HuH-7 (cell line): ENCODE measurements around the gene MYH10.
"Not testable (repeated sequence)": the region's sequence is repeated elsewhere in the genome, so short reads cannot be mapped to it uniquely, and the experiment has no call there.

ENCODE experiments used
- DNase-seq: peaks from one replicate; pipeline ENCODE4 v3.0.0; 2011; ENCODE audit warnings: low spot score

The MYH10 gene

DNA sequence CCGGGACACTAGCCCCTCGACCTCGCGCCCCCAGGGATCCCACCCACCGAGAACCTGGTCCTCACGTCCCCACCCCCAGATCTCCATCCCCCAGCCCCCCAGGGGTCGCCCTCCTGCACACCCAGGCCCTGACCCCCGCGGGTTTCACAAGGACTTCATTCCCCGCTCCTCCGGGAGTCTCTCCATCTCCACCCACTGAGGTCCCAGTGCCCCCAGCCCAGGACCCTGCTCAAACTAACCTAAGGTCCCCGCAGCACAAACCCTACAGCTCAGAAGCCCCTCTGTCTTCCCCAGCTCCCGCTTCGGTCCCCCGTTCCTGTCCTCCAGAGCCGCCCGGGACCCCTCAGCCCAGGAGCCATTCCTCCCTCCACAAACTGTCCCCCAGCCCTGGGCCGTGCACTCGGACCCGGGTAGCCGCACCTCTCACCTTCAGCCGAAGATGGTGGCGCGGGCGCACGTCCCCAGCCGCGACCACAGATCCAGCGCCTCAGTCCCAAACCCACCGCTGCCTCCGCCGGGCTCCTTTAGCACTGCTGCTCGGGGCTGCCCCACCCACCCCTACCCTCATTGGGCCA lies at the start of gene MYH10:
Gene MYH10 (minus strand): TSS at position 499 of the 575 bp plus-strand sequence. CDS start 7,479 bp downstream, outside the sequence.
- DNase-seq = no peak

DNA sequence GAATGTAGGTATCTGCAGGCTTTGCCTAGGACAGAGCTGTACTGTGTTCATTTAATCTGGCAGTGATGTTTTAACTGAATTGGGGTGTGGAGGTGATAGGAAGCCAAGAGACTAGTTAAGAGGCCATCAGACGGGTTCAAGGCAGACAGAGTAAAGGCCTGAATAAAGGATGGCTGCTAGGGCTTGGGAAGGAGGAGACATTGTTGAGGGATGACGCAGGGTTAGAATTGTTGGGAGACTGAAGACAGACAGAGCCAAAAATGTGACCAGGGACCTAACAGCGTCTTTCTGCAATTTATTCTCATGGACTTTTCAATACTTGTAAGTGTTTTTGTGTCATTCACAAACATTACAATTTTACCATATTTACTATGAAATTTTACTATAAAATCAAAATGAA lies 48.6 kb upstream of the MYH10 start:
- DNase-seq = no peak

DNA sequence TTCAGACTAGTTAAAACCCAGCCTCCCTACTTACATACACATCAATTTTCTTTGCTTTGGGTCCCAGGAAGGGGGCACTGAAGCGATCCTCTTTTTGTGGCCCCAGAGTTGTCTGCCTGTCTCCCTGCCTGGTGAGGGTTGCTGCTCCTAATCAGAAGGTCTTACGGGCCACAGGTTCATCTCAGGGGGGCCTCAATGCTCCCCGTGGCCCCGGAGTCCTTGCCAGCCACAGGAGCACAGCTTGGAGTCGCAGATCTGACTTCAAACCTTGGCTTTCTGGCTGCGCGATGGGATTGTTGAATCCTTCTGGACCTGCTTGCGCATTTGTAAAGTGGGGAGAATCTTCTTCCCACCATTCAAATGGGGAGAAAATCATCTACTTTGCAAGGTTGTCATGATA lies 44.8 kb upstream of the MYH10 start:
- DNase-seq = no peak

DNA sequence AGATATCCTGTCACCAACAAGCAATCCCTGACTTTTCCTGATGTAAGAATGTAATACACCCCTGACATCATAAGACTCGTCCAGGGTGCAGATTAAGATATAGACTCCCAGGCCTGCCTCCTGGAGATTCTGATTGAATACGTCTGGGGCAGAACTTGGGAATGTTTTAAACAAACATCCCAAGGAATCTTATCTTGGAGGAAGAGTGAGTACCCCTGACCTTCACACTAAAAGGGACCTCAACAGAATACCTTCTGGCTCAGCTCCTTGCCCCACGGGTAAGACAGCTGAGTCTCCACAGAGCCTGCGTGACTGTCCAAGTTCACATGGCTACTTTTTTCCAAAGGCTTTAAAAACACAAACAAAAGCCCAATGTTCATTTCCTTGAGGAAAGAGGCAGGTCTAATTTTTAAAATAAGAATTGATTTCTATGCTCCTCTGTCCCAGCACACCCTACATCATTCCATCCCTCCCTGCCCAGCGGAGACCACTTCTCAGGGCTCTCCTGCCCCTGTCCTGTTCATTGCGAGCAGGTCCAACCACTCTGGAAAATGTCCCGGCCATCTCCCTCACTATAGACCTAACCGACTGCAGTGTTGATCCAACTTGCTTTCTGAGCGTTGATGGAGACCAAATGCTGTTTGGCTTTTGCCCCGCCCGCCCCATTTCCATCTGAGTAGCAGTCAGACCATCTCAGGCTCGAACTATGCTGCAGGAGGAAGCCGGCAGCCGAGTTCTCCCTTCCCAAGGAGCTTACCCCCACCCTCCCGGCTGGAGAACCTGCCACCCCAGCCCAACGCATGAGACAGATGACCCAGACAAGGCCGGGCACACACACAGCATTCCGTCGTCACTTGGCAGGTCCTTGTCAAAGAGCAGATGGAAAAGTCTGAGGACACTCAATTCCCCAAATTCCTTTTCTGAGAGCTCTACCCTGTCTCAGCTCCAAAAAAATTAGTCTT lies 44.1 kb upstream of the MYH10 start:
- DNase-seq = no peak

DNA sequence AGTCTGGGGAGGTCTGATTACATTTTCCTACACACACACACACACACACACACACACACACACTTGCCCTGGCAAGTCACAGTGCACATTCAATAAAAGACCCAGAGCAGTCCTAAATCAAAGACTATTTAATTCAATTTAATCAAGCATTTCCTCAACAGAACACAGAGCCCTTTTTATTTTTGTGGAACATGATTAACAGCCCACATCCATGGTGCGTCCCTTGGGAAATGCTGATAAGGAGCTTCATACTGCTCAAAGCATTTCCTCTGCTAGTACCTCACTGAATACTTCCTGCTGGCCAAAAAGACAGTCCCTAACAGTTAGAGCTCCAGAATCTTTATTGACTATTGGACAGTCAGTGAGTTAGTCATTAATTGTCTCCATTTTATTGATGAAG lies 43.1 kb upstream of the MYH10 start:
- DNase-seq = no peak

DNA sequence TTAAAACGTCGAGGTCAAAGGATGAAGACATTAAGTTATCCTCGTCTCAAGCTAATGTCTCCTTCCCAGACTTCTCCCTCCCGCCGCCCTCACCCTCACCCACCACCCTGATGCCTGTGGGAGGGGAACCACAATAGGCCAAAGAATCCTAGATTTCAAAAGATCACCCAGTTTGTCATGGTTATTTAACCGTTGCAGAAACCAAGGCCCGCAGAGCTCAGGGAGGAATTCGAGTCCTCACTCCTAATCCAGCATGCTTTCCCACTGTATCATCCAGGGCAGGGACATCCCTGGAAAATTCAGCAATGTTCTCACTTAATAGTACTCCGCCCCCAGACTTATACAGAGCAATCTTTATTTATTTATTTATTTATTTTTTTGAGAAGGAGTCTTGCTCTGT lies 41.8 kb upstream of the MYH10 start:
- no peak for DNase-seq

DNA sequence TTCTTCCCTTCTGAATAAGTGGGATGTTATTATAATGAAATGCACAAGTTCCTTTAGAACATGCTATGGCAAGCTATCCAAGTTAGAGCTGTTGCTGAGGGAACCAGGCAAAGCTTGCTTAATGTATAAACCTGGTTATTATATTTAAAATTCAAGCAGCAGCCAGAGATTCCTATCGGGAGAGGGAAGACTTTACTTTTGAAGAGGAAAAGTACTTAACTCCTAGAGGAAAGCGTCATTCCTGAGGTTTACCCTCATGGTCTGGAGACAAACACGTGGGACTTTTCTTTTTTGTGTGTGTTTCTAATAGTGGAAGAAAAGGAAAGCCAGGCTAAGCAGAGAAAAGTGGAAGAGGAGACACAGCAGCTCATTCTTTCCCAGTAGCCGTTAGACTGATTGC lies 39.9 kb upstream of the MYH10 start:
- no peak for DNase-seq

DNA sequence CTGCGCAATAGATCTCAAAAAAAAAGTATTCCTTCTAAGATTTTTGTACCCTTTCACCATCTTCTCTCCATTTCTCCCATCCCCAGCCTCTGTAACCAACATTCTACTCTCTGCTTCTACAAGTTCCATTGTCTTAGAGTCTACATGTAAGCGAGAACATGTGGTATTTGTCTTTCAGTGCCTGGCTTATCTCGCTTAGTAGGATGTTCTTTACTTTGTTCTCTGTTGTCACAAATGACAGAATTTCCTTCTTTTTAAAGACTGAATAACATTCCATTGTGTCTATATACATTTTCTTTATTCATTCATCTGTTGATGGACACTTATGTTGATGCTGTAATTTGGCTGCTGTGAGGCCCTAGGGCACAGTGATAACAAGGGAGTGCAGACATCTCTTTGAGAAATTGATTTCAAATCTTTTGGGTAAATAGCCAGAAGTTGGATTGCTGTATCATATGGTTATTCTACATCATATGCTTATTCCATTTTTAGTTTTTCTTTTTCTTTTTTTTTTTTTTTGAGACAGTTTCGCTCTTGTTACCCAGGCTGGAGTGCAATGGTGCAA lies 37.7 kb upstream of the MYH10 start:
- no peak for DNase-seq

DNA sequence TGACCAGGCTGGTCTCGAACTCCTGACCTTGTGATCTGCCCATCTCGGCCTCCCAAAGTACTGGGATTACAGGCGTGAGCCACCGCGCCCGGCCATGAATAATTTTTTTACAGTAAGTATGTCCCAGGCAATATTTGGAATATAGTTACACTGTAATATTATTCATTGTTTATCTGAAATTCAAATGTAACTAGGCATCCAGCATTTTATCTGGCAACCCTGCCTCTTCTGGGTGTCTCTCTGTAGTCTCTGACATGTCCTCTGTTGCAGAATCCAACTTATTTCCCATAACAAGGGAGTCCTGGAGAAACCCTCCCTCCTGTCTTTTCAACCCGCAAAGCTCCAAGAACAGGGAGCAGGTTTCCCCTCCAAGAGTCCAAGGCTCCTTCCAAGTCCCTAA lies 36.9 kb upstream of the MYH10 start:
- DNase-seq = no peak

DNA sequence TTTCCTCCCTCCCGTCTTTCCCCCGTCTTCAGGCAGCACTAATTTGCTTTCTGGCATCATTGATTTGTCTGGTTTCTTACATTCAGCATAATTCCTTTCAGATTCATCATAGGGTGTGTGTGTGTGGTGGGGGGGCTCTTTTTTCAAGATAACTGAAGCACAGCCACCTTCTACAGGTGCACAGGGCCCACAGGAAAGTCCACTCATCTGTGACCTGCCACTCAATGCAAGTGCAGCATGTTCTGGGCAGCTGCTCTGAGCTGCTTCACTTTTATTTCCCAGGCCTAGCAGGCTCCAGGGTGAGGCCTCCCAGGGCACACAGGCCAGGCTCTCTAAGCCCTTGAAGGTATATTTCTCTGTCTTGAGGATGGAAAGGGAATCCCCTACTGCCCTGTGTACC lies 35.2 kb upstream of the MYH10 start:
- no peak for DNase-seq

DNA sequence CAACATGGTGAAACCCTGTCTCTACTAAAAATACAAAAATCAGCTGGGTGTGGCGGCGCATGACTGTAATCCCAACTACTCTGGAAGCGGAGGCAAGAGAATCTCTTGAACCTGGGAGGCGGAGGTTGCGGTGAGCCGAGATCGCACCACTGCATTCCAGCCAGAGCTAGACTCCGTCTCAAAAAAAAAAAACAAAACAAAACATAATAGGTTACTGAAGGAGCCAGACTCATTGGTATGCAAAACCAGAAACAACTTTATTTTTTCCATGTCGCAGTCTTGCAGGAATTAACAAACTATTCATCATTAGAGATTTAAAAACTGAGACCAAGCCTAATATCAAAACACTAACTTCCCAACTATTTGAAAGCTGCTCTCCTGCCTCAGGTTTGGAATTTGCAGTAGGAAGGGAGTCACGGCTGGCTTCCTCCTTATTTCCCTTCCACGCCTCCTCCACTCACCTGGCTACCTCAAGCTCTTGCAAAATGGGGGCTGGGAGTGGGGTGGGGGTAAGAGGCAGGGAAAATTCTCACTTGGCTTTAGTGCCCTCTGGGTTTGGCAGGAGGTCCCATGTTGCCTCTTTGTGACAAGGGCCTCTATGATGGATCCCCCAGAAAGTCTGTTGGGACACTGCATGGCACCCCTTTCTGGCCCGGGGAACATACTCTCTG lies 34.1 kb upstream of the MYH10 start:
- no peak for DNase-seq

DNA sequence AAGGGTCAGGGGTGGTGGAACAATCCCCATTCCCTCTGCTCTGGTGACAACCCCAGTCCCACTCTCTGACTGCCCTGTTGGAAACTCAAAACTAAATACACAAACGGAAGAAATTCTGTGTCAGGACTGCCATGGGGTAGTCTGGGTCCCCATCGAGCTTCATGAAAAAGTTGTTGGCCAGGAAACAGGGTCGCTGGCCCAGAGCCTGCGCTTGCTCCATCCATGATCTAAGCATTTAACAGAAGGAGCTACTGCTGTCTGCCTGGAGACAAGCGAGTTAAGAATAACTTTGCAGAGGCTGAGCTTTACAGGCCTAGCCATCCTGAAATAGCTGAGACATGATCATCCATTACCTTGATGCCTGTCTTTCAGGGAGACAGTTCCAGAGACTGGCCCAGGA lies 32.4 kb upstream of the MYH10 start:
- DNase-seq = no peak

DNA sequence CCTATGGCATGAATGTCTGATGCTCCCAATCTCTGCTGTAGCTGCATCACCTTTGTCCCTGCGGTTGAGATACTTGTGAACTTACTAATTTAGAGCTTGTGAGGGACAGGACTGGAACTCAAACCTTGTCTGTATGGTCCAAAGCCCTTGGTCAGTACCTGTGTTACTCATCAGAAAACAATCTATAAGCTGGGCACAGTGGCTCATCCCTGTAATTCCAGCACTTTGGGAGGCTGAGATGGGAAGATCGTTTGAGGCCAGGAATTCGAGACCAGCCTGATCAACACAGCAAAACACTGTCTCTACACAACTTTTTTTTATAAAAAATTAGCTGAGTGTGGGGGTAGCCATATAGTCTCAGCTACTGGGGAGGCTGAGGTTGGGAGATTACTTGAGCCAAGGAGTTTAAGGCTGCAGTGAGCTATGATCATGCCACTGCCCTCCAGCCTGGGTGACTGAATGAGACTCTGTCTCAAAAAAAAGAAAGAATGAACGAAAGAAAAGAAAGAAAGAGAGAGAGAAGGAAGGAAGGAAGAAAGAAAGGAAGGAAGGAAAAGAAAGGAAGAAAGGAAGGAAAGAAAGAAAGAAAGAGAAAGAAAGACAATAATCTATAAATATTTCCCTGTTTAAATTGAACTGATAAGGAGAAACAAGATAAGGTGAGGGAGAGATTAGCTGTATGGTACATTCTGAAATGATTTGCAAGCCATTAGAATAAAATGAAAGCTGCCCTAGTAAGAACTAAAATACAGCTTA lies 31.7 kb upstream of the MYH10 start:
- DNase-seq = no peak

DNA sequence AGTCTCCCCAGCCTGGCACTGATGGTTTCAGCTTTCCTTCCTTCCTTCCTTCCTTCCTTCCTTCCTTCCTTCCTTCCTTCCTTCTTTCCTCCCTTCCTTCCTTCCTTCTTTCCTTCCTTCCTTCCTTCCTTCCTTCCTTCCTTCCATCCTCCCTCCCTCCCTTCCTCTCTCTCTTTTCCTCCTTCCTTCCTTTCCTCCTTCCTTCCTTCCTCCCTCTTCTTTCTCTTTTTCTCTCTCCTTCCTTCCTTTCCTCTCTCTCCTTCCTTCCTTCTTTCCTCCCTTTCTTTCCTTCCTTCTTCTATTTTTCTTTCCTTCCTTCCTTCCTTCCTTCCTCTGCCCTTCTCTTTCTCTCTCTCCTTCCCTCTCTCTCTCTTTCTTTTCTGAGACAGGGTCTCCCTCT lies 30.2 kb upstream of the MYH10 start:
- not testable (repeated sequence) for DNase-seq

DNA sequence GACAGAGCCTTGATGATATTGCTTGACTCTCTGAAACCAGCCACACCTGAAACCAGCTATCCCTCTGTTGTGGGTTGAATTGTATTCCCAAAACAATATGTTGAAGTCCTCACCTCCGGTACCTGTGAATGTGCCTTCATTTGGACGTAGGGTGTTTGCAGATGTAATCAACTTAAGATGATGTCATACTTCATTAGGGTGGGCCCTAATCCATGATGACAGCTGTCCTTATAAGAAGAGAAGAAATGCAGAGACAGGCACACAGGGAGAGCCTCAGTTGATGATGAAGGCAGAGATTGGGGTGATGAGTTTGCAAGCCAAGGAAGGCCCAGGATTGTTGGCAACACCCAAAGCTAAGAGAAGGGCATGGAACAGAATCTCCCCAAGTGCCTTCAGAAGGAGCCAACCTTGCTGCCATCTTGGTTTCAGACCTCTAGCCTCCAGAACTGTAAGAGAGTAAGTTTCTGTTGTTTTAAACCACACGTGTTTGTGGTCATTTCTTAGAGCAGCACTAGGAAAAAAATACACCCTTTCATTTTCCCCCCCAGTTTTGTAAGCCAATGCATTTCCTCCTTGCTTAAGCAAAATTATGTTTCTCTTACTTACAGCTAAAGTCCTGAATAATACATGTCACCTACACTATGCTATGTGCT lies 29.4 kb upstream of the MYH10 start:
- DNase-seq = no peak

DNA sequence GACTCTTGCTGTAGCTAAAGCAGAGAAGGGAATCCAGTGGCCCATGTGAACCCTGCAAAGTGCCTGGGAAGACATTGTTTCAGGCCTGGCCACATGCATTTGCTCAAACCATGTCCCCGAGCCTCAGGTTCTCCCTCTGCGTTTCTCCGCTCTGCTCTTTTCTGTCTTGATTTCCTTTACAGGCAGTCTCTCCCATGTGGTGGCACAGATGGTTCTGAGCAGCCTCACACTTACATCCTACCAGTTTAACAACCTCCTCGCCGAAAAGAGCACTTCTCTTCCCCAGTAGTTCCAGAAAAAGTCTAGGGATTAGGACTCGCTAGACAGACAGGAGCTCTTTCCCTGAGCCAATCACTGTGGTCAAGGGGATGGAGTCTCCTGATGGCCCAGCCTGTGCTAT lies 28.3 kb upstream of the MYH10 start:
- no peak for DNase-seq

DNA sequence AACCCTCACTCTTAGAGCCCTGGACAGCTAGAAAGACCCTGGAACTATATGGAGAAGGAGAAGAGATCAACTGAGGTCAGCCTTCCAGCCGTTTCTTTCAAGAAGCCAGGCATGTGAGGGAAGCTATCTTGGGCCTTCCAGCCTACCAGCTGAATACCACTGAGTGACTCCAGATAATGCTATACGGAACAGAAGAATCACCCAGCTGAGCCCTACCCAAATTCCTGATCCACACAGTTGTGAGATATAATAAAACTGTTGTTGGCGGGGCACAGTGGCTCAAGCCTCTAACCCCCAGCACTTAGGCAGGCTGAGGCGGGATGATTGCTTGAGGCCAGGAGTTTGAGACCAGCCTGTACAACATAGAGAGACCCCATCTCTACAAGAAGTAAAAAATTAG lies 26.2 kb upstream of the MYH10 start:
- DNase-seq = no peak

DNA sequence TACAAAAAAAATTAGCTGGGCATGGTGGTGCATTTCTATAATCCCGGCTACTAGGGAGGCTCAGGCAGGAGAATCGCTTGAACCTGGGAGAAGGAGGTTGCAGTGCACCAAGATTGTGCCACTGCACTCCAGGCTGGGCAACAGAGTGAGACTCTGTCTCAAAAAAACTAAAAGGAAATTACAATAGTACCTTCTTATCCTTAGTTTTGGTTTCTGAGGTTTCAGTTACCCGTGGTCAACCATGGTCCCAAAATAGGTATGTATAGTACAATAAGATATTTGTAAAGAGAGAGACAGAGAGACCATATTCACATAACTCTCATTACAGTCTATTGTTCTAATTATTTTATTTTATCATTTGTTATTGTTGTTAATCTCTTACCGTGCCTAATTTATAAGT lies 24.3 kb upstream of the MYH10 start:
- no peak for DNase-seq

DNA sequence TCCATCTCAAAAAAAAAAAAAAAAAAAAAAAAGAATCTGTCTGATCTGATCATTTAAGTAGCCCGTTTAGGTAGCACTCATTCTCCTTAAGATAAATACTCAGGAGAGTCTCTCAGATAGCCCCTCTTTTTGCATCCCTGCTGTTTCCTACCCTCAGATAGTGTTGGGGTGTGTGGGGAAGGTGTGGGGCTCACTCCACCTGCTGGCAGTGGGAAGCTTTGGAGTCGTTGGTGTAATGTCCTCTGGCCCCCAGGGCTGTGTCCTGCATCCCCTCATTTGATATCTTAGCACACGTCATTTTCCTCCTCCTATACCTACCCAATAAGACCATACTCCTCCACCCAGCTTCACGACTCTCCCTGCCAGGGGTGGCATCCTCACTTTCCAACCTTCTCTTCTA lies 20.5 kb upstream of the MYH10 start:
- DNase-seq = no peak

DNA sequence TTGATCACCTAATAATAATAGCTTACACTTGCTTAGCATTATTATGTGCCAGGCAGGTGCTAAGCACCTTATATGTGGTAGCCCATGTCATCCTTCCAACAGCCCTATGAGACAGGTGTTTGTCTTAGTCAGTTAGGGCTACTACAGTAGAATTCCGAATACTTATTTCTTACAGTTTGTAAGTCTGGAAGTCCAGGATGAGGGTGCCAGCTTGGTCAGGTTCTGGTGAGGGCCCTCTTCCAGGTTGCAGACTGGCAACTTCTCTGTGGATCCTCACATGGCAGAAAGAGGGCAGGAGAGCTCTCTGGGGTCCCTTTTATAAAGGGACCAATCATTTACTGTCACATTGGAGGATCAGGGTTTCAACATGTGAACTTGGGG lies 19.6 kb upstream of the MYH10 start:
- DNase-seq = no peak
